ENCODE results near the gene AWAT2.

- TF ChIP-seq CTCF (IDR thresholded peaks at IDR 0.05) (no peak), POLR2A (IDR thresholded peaks at IDR 0.05) (no peak)
Observed at GRCh38 chrX:70012756-70013155, 37.0 kb downstream of the AWAT2 start.
